ENCODE results near the gene CDA. TPM values are rescaled to one million over a fixed set of nuclear protein-coding genes. Genes with fewer than 3 reads are reported as not detected.

Gene CDA
- total RNA-seq, 3 donors from 2014 or later (not counting 1 experiment from before 2014, with no cell fraction given) = 1.4 to 5.3 TPM; not detected in 1

- TF ChIP-seq CTCF (IDR thresholded peaks at IDR 0.05) = no peak
- H3K4me1 ChIP-seq (ENCODE audit: control insufficient read depth, insufficient read depth, low read length) = peaks cover 11% of the 10 kb centered on the region
- Mint-ChIP-seq H3K27me3 (ENCODE audit: low read depth in 2 of 2) (peaks cover 28 to 62% of the 10 kb centered on the region in 2 donors), H3K4me3 (no peak overlapping the region), H3K9me3 (no peaks in the 10 kb centered on the region), H3K4me1 (peaks cover 12 to 19% of the 10 kb centered on the region in 2 donors), H3K27ac (no peak overlapping the region), H3K36me3 (no peaks in the 10 kb centered on the region)
- intact Hi-C loops (cut with micrococcal nuclease) = no loop called here
- peaks cover 8% of the 10 kb centered on the region for H3K27me3 ChIP-seq (ENCODE audit: control insufficient read depth, insufficient read depth, low read length)
- no peak overlapping the region for H3K27ac ChIP-seq (ENCODE audit: low read length)
- WGBS (ENCODE audit: insufficient coverage) = 65% methylated on average over 5 of the region's 5 CpGs
- ATAC-seq = no peak
- no peak for DNase-seq
- no peaks in the 10 kb centered on the region for H3K9me3 ChIP-seq (ENCODE audit: control insufficient read depth, insufficient read depth, low read length)
- H3K36me3 ChIP-seq (ENCODE audit: control insufficient read depth, insufficient read depth, low read length) = no peaks in the 10 kb centered on the region
- H3K4me3 ChIP-seq (ENCODE audit: low read length) = no peak overlapping the region
Observed at GRCh38 chr1:20593756-20594155, 4.9 kb downstream of the CDA start.

- DNase-seq (no peak), ATAC-seq (no peak)
- H3K27ac Mint-ChIP-seq = no peak overlapping the region
- H3K4me3 Mint-ChIP-seq = no peak overlapping the region
- H3K36me3 Mint-ChIP-seq = no peaks in the 10 kb centered on the region
- H3K27me3 Mint-ChIP-seq (ENCODE audit: low read depth in 2 of 2) = peaks cover 20 to 57% of the 10 kb centered on the region in 2 donors
- H3K9me3 Mint-ChIP-seq = no peaks in the 10 kb centered on the region
- H3K4me1 Mint-ChIP-seq = peaks cover 7 to 9% of the 10 kb centered on the region in 2 donors
- 89% methylated on average over 14 of the region's 14 CpGs for WGBS (ENCODE audit: insufficient coverage)
- TF ChIP-seq CTCF (IDR thresholded peaks at IDR 0.05) = no peak
- Histone ChIP-seq H3K27me3 (ENCODE audit: control insufficient read depth, insufficient read depth, low read length) (peaks cover 5% of the 10 kb centered on the region), H3K4me1 (ENCODE audit: control insufficient read depth, insufficient read depth, low read length) (peaks cover 2% of the 10 kb centered on the region), H3K4me3 (ENCODE audit: low read length) (no peak overlapping the region), H3K9me3 (ENCODE audit: control insufficient read depth, insufficient read depth, low read length) (no peaks in the 10 kb centered on the region), H3K27ac (ENCODE audit: low read length) (no peak overlapping the region), H3K36me3 (ENCODE audit: control insufficient read depth, insufficient read depth, low read length) (no peaks in the 10 kb centered on the region)
- intact Hi-C loops (cut with micrococcal nuclease) = no loop called here
Observed at GRCh38 chr1:20594746-20595145, 5.8 kb downstream of the CDA start.

- no peak overlapping the region for H3K27ac ChIP-seq (ENCODE audit: low read length)
- H3K36me3 Mint-ChIP-seq = no peaks in the 10 kb centered on the region
Observed at GRCh38 chr1:20596106-20596505, 7.2 kb downstream of the CDA start.

More at GRCh38 chr1:20596106-20596505, 7.2 kb downstream of the CDA start:
- H3K27me3 ChIP-seq (ENCODE audit: control insufficient read depth, insufficient read depth, low read length) = no peaks in the 10 kb centered on the region
- H3K4me3 ChIP-seq (ENCODE audit: low read length) = no peak overlapping the region
- H3K4me1 ChIP-seq (ENCODE audit: control insufficient read depth, insufficient read depth, low read length) = no peaks in the 10 kb centered on the region
- no peak overlapping the region for H3K27ac Mint-ChIP-seq
- intact Hi-C loops (cut with micrococcal nuclease) = no loop called here
- H3K9me3 Mint-ChIP-seq = no peaks in the 10 kb centered on the region
- TF ChIP-seq CTCF (IDR thresholded peaks at IDR 0.05) = no peak
- 82% methylated on average over 6 of the region's 6 CpGs for WGBS (ENCODE audit: insufficient coverage)
- DNase-seq = no peak
- no peak overlapping the region for H3K4me3 Mint-ChIP-seq
- no peaks in the 10 kb centered on the region for H3K36me3 ChIP-seq (ENCODE audit: control insufficient read depth, insufficient read depth, low read length)
- peaks cover 15 to 50% of the 10 kb centered on the region in 2 donors for H3K27me3 Mint-ChIP-seq (ENCODE audit: low read depth in 2 of 2)
- no peak for ATAC-seq
- H3K9me3 ChIP-seq (ENCODE audit: control insufficient read depth, insufficient read depth, low read length) = no peaks in the 10 kb centered on the region
- no peaks in the 10 kb centered on the region for H3K4me1 Mint-ChIP-seq
